GM21737 (cell line): ENCODE data around the gene ASB16.
A peak's percentile ranks its signal among the peaks of the same experiment; 100 is the strongest.
"Not testable (repeated sequence)": the region's sequence is repeated elsewhere in the genome, so short reads cannot be mapped to it uniquely, and the experiment has no call there.

ENCODE experiments used
- ATAC-seq: cut with Tn5 transposase; IDR thresholded peaks from one replicate; pipeline ENCODE4 v1.9.1; 2021; ENCODE audit warnings: mild to moderate bottlenecking, moderate library complexity; ENCODE audit not compliant: unreplicated experiment

ASB16 gene

DNA sequence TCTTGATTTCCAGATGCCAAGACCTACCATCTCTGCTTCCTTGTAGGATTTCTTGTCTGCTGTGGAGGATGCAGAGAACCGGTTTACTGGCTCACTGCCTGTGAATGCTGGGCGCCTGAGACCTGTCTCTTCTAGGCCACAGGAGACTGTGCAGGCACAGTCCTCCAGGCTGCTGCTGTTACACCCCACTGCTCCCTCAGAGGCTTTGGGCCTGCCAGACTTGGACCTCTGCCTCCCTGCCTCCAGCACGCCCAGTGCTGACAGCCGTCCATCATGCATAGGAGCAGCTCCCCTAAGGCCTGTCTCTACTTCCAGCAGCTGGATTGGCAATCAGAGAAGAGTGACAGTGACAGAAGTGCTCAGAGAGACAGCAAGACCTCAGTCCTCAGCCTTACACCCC lies 22.7 kb upstream of the ASB16 start:
- ATAC-seq: no peak

- not testable (repeated sequence) for ATAC-seq
Measured at GRCh38 chr17:44149066-44149465, 21.4 kb upstream of the ASB16 start.

- ATAC-seq: no peak
Measured at GRCh38 chr17:44149750-44150329, 20.7 kb upstream of the ASB16 start.

DNA sequence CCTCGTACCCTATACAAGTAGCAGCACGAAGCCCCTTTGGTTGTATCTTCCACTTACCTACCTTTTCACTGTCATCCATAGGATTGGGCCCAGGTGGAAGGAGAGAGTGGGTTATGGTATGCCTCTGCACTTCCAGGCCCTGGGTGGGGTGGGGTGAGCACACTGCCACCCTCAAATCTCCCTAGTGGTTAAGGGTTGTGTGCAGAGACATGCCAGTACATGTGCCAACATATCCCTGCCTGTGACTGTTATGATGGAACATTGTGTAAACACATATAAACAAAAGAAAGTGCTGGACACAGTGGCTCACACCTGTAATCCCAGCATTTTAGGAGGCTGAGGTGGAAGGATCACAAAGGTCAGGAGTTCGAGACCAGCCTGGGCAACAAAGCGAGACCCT lies 17.6 kb upstream of the ASB16 start:
- no peak for ATAC-seq

- no peak for ATAC-seq
Measured at GRCh38 chr17:44155488-44155887, 15.0 kb upstream of the ASB16 start.

DNA sequence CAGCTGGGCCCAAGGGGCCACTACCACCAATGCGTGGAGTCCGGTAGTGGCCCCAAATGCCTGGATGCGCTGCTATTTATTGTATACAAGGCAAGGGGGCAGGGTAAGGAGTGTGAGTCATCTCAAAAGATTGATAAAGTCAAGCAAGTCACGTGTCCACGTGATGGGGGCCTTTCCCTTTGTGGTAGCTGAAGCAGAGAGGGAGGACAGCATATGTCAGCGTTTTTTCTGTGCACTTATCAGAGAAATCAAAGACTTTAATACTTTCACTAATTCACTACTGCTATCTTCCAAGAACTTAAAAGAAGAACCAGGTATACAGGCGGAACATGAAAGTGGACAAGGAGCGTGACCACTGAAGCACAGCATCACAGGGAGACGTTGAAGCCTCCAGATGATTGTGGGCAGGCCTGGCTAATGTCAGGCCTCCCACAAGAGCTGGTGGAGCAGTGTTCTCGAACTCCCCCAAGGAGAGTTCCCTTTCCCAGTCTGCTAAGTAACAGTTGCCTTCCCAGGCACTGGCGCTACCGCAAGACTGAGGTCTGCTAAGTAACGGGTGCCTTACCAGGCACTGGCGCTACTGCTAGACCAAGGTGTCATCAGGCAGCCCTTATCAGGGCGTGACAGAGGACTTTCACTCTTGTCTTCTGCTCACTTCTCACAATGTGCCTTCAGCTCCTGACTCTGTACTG lies 10.8 kb upstream of the ASB16 start:
- no peak for ATAC-seq

- no peak for ATAC-seq
Measured at GRCh38 chr17:44164476-44164875, 6.0 kb upstream of the ASB16 start.

- no peak for ATAC-seq
Measured at GRCh38 chr17:44167181-44167861, 3.2 kb upstream of the ASB16 start.

- no peak for ATAC-seq
Measured at GRCh38 chr17:44170135-44170498, 387 bp upstream of the ASB16 start.

GRCh38 chr17:44171931-44172455 lies 1.5 kb downstream of the ASB16 start:
- ATAC-seq: no peak

GRCh38 chr17:44174427-44174826 lies 3.9 kb downstream of the ASB16 start:
- no peak for ATAC-seq

DNA sequence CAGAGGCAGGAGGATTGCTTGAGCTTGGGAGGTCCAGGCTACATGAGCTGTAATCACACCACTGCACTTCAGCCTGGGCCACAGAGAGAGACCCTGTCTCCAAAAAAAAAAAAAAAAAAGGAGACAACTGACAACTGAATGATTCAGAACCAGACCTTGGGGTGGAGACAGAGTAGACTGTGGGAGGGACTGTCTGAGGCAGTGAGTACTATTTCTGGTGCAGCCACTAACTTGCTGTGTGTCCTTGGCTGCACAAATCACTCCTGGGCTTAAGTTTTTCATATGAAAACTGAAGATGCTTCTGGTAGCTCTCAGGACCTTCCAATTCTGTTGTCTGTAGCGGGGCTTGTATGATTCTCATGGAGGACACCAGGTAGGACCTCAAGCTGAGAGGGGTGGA lies 5.8 kb downstream of the ASB16 start:
- no peak for ATAC-seq

DNA sequence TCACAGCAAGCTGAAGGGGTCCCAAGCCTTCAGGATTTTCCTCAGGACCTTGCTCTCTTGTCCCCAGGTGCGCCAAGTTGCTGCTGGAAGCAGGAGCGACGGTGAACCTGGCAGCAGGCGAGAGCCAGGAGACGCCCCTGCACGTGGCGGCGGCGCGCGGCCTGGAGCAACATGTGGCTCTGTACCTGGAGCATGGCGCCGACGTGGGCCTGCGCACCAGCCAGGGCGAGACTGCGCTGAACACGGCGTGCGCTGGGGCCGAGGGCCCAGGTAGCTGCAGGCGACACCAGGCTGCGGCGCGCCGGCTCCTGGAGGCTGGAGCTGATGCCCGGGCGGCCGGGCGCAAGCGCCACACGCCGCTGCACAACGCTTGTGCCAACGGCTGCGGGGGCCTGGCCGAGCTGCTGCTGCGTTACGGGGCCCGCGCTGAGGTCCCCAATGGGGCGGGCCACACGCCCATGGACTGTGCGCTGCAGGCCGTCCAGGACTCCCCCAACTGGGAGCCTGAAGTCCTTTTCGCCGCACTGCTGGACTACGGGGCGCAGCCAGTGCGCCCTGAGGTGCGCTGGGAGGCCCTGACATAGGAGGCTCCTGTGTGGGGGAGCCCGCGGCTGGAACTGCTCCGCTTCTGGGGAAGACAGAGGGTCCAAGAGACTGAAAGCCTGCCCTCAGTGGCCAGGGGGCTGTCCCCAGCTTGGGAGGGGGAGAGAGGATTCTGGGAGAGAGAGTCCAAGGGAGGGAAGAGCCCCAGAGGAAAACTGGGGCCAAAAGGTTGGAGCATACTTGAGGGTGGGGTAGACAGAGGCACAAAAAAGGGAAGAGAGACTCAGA lies 6.4 kb downstream of the ASB16 start:
- ATAC-seq: no peak

DNA sequence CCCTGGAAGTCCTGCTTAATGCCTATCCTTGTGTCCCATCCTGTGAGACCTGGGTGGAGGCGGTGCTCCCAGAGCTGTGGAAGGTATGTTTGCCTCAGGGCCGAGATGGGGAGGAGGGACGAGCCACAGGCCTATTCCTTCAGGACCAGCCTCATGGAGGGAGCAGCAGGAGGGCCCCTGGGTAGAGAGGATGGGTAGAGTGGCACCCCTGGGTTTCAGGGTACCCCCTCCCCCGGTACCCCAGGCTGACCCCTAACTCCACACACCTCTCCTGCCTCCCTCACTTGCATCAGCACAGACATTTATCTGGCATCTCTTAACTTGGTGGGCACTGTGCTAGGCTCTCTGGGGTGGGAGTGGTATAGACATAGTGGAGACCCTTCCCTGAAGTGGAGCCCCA lies 7.1 kb downstream of the ASB16 start:
- no peak for ATAC-seq

DNA sequence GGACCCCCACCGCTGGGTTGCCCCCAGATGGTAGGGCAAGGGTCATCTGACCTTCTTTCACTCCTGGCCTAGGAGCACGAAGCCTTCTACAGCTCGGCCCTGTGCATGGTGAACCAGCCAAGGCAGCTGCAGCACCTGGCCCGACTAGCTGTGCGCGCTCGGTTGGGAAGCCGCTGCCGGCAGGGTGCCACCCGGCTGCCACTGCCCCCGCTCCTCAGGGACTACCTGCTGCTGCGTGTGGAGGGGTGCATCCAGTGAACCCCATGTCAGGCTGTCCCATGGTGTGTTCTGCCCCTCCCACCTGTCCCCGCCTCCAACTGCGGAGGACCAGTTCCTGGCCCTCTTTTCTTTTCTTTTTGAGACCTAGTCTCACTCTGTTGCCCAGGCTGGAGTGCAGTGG lies 7.6 kb downstream of the ASB16 start:
- ATAC-seq: no peak

DNA sequence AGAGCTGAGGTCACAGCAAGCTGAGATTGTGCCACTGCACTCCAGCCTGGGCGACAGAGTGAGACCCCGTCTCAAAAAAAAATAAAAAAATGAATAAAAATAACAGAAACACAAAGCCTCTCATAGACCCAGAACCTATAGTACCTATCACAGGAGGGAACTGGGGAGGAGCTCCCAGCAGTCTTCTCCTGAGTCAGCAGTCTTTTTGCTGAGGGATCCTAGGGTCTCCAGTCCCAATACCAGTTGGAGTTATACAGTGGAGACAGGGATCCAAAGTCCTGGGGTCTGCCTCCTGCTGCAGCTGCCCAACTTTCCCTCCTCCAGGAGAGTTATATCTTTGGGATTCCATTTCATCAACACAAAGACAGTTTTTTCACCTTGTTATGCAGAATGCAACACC lies 12.5 kb downstream of the ASB16 start:
- ATAC-seq: no peak

DNA sequence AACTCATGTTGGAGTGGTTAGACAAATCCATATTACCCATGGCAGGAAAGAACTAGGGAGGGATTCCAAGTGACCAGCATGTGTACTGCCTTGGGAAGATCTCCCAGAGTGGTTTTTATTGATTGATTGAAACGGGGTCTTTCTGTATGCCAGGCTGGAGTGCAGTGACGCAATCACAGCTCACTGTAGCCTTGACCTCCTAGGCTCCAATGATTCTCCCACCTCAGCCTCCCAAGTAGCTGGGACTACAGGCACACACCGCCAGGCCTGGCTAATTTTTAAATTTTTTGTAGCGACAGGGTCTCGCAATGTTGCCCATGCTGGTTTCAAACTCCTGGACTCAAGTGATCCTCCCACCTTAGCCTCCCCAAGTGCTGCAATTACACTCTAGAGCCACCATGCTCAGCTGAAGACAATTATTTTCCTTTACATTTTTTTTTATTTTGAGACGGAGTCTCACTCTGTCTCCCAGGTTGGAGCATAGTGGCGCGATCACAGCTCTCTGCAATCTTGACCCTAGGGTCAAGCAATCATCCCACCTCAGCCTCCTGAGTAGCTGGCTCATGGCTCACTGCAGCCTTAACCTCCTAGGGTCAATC lies 13.8 kb downstream of the ASB16 start:
- no peak for ATAC-seq

DNA sequence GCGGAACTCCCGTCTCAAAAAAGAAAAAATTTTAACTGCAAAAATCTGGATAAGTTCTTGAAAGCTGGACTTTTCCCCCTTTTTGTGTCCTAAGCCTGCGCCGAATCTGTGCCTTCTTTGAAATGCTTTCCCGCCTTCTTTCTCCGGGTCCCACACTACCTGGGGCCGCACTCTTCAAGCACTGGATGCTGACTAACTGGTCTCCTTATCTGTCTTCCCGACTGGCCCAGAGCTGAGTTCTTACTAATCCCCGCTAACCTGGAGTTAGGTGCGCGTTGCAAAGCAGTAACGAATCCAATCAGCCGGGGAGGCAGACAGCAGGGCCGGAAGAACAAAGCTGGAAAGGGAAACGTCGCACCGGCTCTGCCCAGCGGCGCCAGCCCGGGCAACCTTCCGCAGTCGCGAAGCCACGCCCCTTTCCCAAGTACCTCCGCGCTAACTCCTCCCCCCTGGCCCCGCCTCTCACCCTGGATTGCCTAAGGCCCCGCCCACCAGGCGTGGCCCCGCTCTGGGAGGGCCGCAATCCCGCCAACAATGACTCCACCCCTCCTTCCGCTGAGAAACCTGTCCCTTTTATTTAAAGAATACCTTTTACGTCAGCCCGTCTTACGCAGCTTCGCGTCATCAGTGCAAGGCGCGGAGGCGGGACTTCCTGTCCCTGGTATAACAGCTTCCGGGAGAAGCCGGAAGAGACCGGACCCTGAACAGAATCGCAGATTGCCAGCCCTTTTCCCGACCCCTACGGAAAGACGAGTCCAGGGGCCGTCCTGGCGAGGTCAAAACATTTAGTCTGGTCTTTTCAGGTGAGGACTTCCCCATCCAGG lies 16.0 kb downstream of the ASB16 start, which contains the start of gene TMUB2:
Gene TMUB2, plus strand, starts transcription at position 666 of the 824 bp plus-strand sequence. CDS start 737 bp downstream, outside the sequence.
- peak; percentile 82 for ATAC-seq

GRCh38 chr17:44187131-44187899 lies 16.8 kb downstream of the ASB16 start:
- ATAC-seq: peak; percentile 38
